Measurements from ENCODE around the gene FCN3.

GRCh38 chr1:27331922-27332321 lies 42.7 kb downstream of the FCN3 start:
- no peak for TF ChIP-seq CTCF (IDR thresholded peaks at IDR 0.05)
- TF ChIP-seq POLR2A (IDR thresholded peaks at IDR 0.05), result no peak
- TF ChIP-seq EP300 (IDR thresholded peaks at IDR 0.05), result no peak
- TF ChIP-seq POLR2AphosphoS5 (IDR thresholded peaks at IDR 0.05), result no peak

Data from suprapubic skin (tissue), 4 donors.